GM19455 (cell line): ENCODE data around the gene DRC7.

Experiments
- ATAC-seq: cut with Tn5 transposase; IDR thresholded peaks from one replicate; pipeline ENCODE4 v1.9.1; 2021; ENCODE audit not compliant: unreplicated experiment

The DRC7 gene, protein sequence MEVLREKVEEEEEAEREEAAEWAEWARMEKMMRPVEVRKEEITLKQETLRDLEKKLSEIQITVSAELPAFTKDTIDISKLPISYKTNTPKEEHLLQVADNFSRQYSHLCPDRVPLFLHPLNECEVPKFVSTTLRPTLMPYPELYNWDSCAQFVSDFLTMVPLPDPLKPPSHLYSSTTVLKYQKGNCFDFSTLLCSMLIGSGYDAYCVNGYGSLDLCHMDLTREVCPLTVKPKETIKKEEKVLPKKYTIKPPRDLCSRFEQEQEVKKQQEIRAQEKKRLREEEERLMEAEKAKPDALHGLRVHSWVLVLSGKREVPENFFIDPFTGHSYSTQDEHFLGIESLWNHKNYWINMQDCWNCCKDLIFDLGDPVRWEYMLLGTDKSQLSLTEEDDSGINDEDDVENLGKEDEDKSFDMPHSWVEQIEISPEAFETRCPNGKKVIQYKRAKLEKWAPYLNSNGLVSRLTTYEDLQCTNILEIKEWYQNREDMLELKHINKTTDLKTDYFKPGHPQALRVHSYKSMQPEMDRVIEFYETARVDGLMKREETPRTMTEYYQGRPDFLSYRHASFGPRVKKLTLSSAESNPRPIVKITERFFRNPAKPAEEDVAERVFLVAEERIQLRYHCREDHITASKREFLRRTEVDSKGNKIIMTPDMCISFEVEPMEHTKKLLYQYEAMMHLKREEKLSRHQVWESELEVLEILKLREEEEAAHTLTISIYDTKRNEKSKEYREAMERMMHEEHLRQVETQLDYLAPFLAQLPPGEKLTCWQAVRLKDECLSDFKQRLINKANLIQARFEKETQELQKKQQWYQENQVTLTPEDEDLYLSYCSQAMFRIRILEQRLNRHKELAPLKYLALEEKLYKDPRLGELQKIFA

DNA sequence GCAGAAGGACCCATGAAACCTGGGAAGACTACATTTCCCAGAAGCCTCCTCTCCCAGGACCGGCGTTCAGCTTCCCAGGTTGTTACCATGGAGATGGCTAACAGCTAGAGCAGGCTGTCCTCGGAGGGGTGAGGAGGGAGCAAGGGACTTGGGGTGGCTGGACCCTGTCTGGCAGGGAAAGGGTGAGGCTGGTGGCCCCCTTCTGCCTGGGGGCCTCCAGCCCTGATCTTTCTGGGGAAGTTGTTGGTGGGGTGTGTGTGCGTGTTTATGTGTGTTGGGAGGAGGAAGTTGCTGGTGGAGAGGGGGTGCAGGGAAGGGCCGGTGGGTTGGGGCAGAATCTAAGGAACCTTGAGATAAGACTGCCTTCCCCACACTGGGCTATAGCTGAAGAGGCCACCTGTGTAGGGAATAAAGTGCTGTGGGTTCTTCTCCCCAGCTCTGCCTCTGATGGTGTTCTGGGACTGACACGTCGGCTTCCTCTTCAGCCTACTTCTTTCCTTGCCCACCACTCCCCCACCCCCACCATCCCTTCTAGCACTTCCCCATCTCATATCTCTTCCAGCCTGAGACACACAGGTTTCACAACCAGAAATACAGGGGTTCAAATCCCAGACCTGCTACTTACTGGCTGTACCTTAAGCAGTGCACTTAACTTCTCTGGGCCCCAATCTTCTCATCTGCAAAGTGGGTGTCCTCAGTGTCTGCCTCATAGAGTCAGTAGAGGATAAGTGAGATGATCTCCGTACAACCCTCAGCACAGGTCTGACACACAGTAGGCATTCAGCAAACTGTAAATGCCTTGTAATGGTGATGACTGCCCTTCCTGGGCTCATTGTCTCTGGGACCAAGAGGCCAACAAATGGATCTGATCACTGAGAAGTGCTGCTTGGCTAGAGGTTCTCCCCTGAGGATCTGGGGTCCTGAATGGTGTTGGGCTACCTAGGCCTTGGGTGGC is at the start of gene DRC7:
Gene DRC7, plus strand, starts transcription at position 82 of the 955 bp plus-strand sequence. CDS start 3,144 bp downstream, outside the sequence.
- no peak for ATAC-seq

DNA sequence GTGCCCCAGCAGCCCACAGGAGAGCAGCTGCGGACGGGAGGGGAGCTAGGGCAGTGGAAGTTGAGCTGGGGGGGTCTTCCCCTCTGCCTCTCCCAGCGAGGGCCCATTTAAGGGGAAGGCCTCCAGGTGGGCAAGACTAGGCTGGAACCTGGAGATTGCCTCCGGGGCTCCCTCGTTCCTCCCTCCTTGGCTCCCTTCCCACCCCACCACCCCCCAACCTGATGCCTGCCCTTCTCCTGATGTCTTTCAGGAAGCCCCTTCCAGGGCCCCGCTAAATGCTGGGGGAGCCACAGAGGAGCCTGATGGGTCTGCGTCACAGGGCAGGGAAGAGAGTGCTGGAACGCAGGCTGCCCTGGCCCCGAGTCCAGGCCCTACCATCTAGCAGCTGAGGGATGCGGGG is 49.4 kb upstream of the DRC7 start:
- no peak for ATAC-seq

DNA sequence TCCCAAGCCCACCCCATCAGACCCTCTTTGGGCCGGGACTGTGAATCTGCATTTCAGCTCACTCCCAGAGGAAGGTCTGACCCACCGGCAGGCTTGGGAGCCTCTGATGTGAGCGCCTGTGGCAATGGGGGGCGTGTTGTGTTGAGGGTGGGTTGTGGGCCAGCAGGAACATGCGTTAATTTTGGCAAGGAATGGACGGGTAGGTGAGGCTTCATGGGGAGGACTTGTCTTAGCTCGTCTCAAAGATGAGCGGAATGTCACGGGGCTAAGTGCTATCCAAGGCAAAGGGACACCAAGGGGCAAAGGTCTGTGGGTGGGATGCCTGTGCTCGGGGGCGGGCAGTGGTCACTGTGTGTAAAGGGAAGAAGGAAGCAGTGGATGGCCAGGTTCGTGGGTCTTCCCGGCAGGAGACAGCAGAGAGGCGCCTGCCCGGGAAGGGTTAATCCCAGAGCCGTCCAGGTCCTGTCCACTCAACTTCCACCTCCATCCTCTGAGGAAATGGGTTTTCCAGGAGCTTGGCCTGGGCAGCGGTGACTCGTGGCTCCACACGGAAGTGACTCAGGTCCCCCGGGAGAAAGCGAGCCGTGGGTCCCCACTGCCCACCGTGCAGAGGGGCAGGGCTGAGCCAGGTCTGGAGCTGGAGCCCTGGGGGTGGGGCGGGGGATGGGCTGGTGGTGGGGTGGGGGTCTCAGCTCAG is 48.8 kb upstream of the DRC7 start:
- ATAC-seq, result no peak

DNA sequence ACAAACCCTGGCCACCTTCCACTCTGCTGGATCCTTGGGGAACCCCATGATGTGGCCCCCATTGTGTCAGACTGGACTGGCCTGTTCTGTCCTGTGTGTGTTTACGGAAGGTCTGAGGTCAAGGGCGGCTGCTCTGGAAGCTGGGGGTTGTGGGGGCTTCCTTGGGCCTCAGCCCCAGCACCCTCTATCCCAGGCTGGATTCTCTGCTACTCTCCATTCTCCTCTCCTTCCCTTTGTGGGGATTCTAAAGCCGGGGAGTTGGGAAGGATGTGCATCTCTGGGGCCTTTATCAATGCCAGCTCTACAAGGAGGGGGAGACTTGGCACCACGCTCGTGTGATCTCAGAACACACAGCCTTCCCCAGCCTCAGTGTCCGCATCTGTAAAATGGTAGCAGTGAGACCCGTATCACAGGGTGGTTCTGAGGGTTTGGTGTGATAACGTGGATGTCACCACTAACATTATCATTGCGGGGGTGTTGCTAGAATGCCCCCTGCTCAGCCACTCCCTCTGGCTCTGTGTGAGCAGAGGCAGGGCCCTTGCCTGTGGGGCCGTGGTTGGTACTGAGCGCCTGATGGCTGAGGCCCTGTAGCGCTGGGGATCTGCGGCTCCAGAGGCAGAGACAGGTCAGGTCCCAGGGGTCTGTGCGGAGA is 48.1 kb upstream of the DRC7 start:
- ATAC-seq, result no peak

DNA sequence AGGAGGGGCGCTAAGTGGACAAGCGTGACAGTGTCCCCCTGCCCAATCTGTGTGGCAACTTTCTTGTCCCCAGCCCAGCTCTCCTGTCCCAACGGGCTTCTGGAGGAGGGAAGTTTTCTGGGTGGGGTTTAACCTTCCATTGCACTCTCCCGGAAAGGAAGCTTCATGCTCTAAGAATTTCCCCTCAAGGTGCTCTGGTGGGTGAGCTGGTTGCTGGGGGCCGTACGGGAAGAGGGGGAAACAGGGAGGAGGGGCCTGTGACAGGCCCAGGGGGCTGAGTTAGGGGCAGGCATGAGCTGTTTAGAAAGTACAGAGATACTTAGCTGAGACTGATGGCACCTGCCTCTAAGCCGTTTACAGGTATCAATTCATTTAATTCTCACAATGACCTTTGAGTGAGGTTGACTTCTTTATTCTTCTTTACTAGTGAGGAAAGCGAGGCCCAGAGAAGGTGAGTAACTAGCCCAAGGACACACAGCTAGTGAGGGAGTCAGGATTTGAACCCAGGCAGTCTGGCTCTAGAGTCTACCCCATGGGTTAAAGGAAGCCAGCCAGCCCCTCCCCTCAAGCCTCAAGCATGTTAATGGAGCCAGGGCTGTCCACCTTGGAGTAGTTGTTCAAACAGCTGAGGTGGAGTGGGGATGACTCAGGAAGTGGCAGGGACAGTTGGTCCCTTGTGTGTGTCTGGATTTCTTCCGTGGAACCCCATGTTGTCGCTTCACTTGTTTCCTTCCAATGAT is 47.3 kb upstream of the DRC7 start:
- ATAC-seq, result no peak

DNA sequence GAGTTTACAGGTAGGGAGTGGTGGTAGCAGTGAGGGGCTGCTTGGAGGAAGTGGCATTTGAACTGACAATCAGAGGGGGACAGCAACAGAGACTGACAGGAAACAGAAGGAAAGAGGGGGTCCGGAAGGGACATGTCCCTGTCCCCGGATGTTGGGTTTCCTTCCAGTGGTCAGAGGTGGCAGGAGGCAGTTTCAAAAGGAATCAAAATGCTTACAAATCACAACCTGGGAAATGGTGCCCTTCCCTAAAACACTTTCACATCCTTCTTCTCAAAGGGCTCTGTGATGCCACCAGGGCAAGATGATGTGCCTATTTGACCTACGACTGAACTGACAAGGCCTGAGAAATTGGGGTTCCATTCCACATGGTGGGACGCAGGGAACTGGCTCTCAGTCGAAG is 46.5 kb upstream of the DRC7 start:
- no peak for ATAC-seq

DNA sequence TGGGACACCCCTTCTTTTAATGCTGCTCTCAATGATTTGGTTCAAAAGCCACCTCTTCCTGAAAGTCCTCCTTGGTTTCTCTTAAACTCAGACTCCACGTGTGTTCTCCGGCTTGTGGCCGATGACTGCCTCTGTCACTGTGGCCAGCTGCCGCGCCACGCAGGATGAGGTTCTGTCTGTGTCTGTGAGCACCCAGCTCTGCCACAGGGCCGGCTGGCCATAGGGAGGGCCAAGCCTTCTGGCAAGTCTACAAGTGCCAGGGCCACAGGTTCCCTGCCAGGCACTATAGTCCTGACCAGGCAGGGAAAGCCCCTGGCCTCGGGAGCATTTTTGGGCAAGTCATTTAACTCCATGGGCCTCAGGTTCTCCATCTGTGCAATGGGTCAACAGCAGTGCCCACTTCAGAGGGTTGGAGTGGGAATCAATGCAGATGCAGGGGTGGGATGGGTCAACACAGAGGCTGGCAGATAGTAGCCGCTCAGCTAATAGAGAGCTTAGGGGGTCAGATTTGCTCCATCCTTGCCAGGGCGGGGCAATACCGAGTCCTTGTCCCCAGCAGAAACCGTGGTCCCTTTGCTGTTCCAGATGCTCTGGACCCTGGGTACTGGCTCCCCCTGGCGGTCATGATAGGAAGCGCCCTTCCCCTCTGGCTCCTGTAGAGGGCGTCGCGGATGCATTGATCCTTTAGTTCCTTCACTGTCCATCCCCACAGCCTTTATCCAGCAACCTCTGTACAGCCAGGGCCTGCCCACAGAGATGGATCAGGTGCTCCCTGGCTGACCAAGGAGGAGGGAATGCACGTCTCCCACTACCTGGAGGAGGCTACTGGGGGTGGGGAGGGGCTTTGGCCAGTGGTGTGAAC is 45.8 kb upstream of the DRC7 start:
- ATAC-seq, result peak; percentile 69

DNA sequence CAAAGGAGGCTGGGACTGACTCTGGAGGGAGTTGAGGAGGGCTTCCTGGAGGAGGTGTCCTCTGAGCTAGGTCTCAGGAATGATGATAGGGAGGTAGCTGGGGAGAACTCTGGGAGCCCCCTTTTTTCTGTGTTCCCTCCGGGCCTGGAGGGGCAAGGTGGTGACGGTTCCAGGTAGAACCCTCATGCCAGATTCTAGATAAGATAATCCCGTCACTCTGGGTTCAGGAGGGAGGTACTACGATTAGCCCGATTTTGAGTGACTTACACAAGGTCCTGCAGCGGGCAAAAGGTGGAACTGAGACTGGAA is 45.2 kb upstream of the DRC7 start:
- no peak for ATAC-seq

DNA sequence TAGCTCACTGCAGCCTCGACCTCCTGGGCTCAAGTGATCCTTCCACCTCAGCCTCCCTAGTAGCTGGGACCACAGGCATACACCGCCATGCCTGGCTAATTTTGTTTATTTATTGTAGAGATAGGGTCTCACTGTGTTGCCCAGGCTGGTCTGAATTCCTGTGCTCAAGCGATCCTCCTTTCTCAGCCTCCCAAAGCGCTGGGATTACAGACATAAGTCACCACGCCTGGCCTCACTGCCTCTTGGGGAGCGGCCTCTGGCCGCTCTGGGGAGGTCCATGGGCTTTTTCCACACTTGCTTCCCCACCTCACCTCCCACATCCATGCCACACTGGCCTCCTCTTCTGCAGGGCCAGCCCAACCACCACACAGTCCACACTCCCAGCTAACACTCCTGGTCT is 44.8 kb upstream of the DRC7 start:
- ATAC-seq, result no peak

DNA sequence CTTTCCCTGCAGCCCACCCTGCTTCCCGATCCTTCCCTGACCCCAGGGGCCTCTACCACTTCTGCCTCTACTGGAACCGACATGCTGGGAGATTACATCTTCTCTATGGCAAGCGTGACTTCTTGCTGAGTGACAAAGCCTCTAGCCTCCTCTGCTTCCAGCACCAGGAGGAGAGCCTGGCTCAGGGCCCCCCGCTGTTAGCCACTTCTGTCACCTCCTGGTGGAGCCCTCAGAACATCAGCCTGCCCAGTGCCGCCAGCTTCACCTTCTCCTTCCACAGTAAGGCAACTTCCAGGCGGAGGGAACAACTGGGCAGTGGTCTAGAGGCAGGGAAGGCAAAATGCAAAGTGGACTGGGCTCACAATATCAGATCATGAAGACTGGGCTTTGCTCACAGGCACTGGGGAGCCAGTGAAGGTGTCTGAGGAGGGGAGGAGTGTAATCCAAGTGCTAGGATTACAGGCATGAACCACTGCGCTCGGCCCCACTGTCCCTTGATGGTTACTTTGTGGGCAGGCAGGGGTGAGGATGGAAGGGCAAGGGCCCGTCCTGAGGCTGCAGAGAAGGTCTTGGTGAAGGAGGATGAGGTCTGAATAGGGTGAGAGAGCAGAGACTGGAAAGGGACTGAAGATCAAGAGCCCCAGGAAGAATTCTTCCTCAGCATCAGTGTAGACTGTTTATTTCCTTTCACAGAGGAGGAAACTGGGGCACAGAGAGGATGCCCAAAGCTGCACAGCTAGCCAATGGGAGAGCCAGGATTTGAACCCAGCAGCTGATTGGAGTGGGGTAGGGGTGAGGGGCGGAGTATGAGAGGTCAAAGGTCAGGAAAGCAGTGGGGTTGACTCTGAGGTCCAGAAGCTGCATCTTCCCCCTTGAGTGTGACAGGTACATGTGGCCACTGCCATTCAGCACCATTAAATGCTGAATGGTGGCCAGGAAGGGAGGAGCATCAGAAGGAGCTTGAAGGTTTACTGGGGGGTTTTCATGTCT is 43.0 kb upstream of the DRC7 start:
- ATAC-seq, result no peak

DNA sequence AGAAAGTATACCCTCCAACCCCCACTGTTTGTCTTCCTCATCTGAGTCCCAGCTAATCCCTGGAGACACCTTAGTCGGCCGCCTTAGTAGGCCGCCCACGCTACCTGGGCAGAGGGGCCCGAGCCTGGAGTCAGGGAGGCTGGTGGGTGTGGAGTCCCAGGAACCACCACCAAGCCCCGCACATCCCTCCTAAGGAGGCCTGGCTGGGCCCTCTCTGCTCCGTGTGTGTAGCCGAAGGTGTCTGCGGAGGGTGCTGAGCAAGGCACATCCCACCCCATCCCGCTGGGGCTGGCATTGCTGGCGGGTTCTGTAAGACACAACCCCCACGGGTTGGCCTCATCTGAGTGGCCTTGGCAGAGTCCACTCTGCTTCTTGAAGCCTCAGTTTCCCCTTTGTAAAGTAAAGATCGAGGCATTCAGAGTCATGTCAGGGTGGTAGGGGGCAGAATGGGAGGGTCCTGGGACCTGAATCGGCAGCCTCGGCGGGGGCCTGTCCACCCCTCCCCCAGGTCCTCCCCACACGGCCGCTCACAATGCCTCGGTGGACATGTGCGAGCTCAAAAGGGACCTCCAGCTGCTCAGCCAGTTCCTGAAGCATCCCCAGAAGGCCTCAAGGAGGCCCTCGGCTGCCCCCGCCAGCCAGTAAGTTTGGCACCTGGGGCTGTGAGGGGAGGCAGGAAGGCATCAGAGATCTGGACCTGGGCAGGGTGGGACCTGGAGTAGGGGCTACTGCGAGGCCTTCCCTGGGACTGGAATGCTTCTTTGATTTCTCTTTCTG is 41.7 kb upstream of the DRC7 start:
- no peak for ATAC-seq

DNA sequence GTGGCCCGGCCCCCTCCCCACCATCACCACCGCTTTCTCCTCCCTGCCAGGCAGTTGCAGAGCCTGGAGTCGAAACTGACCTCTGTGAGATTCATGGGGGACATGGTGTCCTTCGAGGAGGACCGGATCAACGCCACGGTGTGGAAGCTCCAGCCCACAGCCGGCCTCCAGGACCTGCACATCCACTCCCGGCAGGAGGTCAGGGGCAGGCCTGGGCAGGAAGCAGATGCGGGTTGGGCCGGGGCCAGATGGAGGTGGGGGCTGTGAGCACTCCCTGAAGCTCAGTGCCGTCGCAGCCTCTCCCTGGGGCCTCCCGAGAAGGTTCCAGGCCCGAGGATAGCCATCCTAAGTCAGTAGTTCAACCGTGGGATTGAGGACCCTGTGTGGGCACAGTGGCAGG is 40.7 kb upstream of the DRC7 start:
- no peak for ATAC-seq

DNA sequence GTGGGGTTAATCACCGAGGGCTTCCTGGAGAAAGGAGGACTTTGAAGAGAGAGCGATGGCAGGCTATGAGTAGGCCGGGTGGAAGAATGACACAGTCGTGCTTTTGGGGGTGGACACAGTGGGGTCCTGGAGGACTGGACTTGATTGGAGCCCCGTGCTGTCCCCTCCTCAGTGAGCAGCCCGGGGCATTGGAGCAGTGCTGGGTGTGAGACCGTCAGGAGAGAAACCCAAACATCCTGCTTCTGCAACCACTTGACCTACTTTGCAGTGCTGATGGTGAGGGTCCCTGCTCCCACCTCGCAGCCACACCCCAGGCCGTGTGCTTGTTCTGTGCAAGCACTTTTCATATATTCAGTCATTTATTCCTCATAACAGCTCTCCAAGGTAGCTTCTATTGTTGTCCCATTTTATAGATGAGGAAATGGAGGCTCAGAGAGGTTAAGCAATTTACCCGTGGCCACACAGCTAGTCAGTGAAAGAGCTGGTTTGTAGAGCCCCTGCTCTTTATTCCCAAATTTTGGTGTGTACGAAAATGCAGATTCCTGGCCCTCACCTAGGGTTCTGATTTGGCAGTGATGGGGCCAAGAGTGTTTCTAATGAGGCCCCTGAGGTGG is 38.2 kb upstream of the DRC7 start:
- no peak for ATAC-seq

DNA sequence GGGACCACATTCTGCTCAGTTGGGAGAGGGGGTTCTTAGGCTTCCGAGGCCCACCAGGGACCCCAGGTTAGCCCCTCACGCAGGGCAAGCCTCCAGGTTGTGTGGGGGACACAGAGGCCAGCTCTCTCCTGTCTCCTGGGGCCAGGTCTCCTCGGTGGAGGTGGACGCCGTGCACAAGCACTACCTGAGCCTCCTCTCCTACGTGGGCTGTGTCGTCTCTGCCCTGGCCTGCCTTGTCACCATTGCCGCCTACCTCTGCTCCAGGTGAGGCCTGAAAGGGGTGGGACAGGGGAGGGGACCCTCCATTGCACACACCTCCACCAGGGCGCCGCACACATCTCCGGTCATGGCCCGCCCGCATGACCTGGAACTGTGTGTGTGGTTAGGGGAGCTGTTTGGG is 37.4 kb upstream of the DRC7 start:
- no peak for ATAC-seq

DNA sequence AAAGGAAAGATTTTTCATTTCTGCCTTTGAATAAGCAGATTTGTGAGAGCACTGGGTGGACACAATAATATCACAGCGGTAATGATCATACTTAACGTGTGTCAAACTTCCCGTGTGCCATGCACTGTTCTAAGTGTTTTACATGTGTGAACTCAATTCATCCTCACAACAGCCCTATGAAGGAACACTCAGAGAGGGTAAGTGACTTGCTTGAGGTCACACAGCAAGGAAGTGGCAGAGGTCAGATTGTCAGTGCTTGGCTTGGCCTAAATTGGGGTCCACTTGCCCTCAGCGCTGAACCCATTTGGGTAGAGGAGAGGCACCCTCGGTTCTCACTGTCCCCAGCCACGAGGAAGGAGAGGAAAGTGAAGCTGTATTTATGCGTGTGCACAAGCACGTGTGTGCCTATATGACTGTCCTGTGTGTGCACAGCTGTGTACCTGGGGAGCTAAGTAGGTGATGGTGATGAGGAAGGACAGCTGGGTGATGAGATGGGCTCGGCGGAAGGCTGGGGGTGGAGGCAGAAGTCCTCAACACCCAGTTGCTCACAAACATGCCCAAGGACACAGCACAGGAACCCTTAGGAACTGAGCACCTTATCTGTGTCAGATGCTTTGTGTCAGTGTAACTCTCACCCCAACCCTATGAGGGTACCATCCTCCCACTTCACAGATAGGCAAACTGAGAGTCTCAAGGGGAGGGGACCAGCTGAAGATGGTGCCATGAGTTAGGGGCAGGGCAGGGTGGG is 36.3 kb upstream of the DRC7 start:
- ATAC-seq, result no peak
